C4-2B (cell line): ENCODE measurements around the gene CAMTA1.
"Not testable (repeated sequence)": the region's sequence is repeated elsewhere in the genome, so short reads cannot be mapped to it uniquely, and the experiment has no call there.

Experiments used
- CTCF ChIP-seq: fragments of 450-650 bp; conservative IDR thresholded peaks from 2 replicates; pipeline ENCODE4 v1.5.1; 2017; ENCODE audit warnings: mild to moderate bottlenecking
- ZFX ChIP-seq: fragments of 450-650 bp; IDR thresholded peaks from 2 replicates; pipeline ENCODE4 v1.6.1; 2017

- not testable (repeated sequence) for TF ChIP-seq CTCF, ZFX
These were observed 596.5 kb downstream of the CAMTA1 start for GRCh38 chr1:7381729-7382128.
